ENCODE measurements around the gene KIFBP.

- TF ChIP-seq CTCF (conservative IDR thresholded peaks at IDR 0.05; ENCODE audit: low read length) (peak; percentile 23; the same call in 1 of the 2 replicates), EZH2phosphoT487 (IDR thresholded peaks at IDR 0.05; ENCODE audit: borderline replicate concordance) (no peak)
Measured at GRCh38 chr10:69007260-69007659, 18.7 kb downstream of the KIFBP start.

Measured in Loucy (cell line).